Hepatocyte (in vitro differentiated cells): ENCODE measurements around the gene AFAP1.

ENCODE experiments used
- CTCF ChIP-seq: fragments of 200-600 bp; sonication (generic); IDR thresholded peaks from 2 replicates; pipeline ENCODE4 v1.5.1; 2016; ENCODE audit warnings: antibody characterized with exemption, mild to moderate bottlenecking; ENCODE audit not compliant: poor library complexity
- EZH2 ChIP-seq: fragments of 200-600 bp; sonication (generic); IDR thresholded peaks from 2 replicates; pipeline ENCODE4 v1.6.1; 2016; ENCODE audit warnings: antibody characterized with exemption, mild to moderate bottlenecking, borderline replicate concordance
- EZH2phosphoT487 ChIP-seq: fragments of 200-600 bp; sonication (generic); IDR thresholded peaks from one replicate; pipeline ENCODE4 v1.6.1; 2018; ENCODE audit warnings: antibody characterized with exemption, mild to moderate bottlenecking, low read depth, moderate library complexity; ENCODE audit not compliant: unreplicated experiment, severe bottlenecking

- TF ChIP-seq CTCF (no peak), EZH2 (no peak), EZH2phosphoT487 (no peak)
These were observed 94.0 kb downstream of the AFAP1 start for GRCh38 chr4:7845493-7846128.
